Ascending aorta (tissue), 2 donors: ENCODE data around the gene XYLT1. TPM values are rescaled to one million over a fixed set of nuclear protein-coding genes. Genes with fewer than 3 reads are reported as not detected.

Source experiments
- DNase-seq, 2 donors: peaks; one replicate each; pipeline ENCODE4 v3.0.0-alpha.2; 2019; ENCODE audit warnings: low spot score in 2 of 2
- H3K27ac ChIP-seq, 2 donors: fragments of 200-600 bp; sonication (generic); one replicate each; pipeline ENCODE4 v1.5.1; 2016 to 2017; ENCODE audit warnings: mild to moderate bottlenecking in 1 of 2
- H3K27me3 ChIP-seq: fragments of 200-600 bp; sonication (generic); one replicate; pipeline ENCODE4 v1.5.1; 2017
- H3K36me3 ChIP-seq, 2 donors: fragments of 200-600 bp; sonication (generic); one replicate each; pipeline ENCODE4 v1.5.1; 2016
- H3K4me1 ChIP-seq, 2 donors: fragments of 200-600 bp; sonication (generic); one replicate each; pipeline ENCODE4 v1.5.1; 2016 to 2017; ENCODE audit warnings: mild to moderate bottlenecking in 1 of 2
- H3K4me3 ChIP-seq, 2 donors: fragments of 200-600 bp; sonication (generic); one replicate each; pipeline ENCODE4 v1.5.1; 2016 to 2017; ENCODE audit warnings: mild to moderate bottlenecking in 1 of 2
- H3K9me3 ChIP-seq, 2 donors: fragments of 200-600 bp; sonication (generic); one replicate each; pipeline ENCODE4 v1.5.1; 2016
- CTCF ChIP-seq, 3 experiments: fragments of 200-600 bp in 2 of 3; fragments of 450-650 bp in 1 of 3; sonication (generic) in 2 of 3; IDR thresholded peaks; one replicate each; pipeline ENCODE4 v1.5.1; 2016 to 2019; ENCODE audit warnings: antibody characterized with exemption in 3 of 3, mild to moderate bottlenecking in 1 of 3, moderate library complexity in 1 of 3
- intact Hi-C: fragments of 100-400 bp; cut with DNase I; formaldehyde crosslinking; loops from one replicate; pipeline ENCODE4 v1.15.1; 2023
- total RNA-seq: library from RNA; depleted of rRNA; stranded (reverse); fragments of >200 nt; gene quantifications from one replicate; pipeline ENCODE4 v1.1.0, GENCODE V29; 2016

The XYLT1 gene
- total RNA-seq, 1 donor from 2014 or later: 6.7 TPM

DNA sequence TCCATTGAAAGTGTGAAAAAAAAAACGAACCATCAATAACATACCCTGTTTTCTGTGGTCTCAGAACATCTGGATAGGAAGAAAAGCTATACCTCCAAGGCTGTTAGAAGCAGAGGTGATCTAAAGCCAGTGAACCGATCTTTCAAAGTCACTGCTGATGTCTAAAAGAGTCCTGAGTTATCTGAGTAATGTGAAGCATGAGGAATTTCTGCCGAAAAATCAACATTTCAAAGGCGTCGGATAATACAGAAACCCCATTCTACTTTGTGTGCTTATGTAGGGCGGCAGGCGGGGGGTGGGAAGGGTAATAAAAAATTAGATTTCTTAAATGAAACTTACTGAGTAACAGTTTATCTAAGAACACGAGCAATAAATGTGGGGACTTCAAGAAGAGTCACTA lies 3.9 kb downstream of the XYLT1 start:
- Histone ChIP-seq H3K9me3 (no peaks in the 10 kb centered on the region), H3K27me3 (no peaks in the 10 kb centered on the region), H3K4me1 (peaks cover 2 to 18% of the 10 kb centered on the region in 2 donors), H3K4me3 (no peak overlapping the region), H3K27ac (no peak overlapping the region), H3K36me3 (no peaks in the 10 kb centered on the region)
- DNase-seq: no peak
- no peak for TF ChIP-seq CTCF (IDR thresholded peaks at IDR 0.05)
- intact Hi-C loops: loop anchor here (5.0 kb wide), 2 partner anchors 260 to 275 kb away; no protein-coding TSS in a partner anchor

- Histone ChIP-seq H3K4me1 (peaks cover 2 to 14% of the 10 kb centered on the region in 2 donors), H3K36me3 (no peaks in the 10 kb centered on the region), H3K4me3 (no peak overlapping the region), H3K9me3 (no peaks in the 10 kb centered on the region), H3K27me3 (no peaks in the 10 kb centered on the region), H3K27ac (no peak overlapping the region)
- no peak for TF ChIP-seq CTCF (IDR thresholded peaks at IDR 0.05)
- intact Hi-C loops: loop anchor here (5.0 kb wide), 2 partner anchors 258 to 273 kb away; no protein-coding TSS in a partner anchor
- no peak for DNase-seq
Observed at GRCh38 chr16:17465460-17465859, 5.3 kb downstream of the XYLT1 start.

DNA sequence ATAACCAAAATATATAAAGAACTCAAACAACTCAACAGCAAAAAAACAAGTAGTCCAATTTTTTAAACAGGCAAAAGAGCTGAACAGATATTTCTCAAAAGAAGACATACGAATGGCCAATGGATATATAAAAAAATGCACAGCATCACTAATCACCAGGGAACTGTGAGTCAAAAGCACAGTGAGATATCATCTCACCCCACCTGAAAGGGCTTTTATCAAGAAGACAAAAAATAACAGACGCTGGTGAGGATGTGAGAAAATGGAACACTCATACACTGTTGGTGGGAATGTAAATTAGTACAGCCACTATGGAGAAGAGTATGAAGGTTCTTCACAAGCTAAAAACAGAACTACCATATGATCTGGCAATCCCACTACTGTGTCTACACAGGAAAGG lies 7.4 kb downstream of the XYLT1 start:
- no peaks in the 10 kb centered on the region for H3K27me3 ChIP-seq

DNA sequence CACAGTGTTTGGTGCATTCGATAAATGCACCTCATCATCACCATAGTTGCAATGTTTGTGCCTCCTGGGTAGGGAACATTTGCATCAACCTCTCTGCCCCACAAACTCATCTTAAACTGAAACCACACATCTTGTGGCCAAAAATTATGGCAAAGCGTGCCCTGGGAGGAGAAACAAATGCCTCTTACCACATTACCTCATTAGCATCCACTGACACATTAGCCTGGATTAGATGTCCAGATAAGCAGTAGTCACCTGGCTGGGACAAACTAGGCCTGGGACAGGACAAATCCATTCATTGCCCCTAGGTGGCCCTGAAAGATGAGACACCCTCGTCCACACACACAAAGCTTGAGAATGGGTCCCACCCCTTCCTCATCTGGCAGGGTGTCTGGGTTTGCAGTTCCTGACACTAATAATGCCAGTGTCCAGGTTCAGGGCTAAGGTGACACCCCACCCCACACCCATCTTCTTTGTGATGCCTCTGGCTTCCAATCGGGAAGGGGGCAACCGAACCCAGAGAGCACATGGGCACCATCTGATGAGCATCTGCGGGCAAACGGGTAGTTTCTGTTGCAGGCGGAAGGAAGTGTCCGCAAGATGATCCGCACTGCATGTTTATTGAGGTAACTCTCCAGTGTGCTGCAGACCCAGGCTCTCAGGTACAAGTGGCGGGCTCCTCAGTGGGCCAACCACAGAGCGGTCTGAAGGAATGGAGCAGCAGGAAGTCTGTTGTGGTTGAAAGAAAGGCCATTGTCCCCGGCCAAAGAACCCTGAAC lies 8.6 kb downstream of the XYLT1 start:
- Histone ChIP-seq H3K36me3 (no peaks in the 10 kb centered on the region), H3K4me3 (no peak overlapping the region), H3K4me1 (no peaks in the 10 kb centered on the region), H3K27ac (no peak overlapping the region), H3K9me3 (no peaks in the 10 kb centered on the region), H3K27me3 (no peaks in the 10 kb centered on the region)
- intact Hi-C loops: no loop called here
- DNase-seq: no peak
- TF ChIP-seq CTCF (IDR thresholded peaks at IDR 0.05): no peak

More for the DNA sequence above, 7.4 kb downstream of the XYLT1 start:
- Histone ChIP-seq H3K4me3 (no peak overlapping the region), H3K36me3 (no peaks in the 10 kb centered on the region), H3K4me1 (peaks cover 0 to 9% of the 10 kb centered on the region in 2 donors), H3K27ac (no peak overlapping the region), H3K9me3 (no peaks in the 10 kb centered on the region)
- no peak for TF ChIP-seq CTCF (IDR thresholded peaks at IDR 0.05)
- intact Hi-C loops: no loop called here
- no peak for DNase-seq

DNA sequence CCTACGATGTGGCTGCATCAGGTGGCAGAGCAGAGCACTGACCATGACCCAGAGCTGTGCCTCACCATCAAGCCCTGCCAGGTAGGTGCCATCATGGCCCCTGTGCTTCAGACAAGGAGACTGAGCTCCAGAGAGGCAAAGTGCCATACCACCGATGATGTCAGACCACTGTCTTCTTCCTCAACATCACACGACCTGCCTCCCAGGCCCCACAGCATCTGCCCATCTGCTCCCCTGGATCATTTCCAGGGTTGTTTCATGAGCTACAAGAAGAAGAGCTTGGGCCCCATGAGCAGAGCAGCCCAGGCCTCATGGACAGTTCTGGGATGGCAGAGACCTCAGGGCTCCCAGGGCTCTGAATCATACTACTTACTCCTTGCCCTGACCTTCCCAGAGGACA lies 9.9 kb downstream of the XYLT1 start:
- Histone ChIP-seq H3K36me3 (no peaks in the 10 kb centered on the region), H3K4me3 (no peak overlapping the region), H3K4me1 (no peaks in the 10 kb centered on the region), H3K9me3 (no peaks in the 10 kb centered on the region), H3K27me3 (no peaks in the 10 kb centered on the region), H3K27ac (no peak overlapping the region)
- intact Hi-C loops: no loop called here
- DNase-seq: no peak
- no peak for TF ChIP-seq CTCF (IDR thresholded peaks at IDR 0.05)
